ENCODE data around the gene LBP.
"Not testable (repeated sequence)": the region's sequence is repeated elsewhere in the genome, so short reads cannot be mapped to it uniquely, and the experiment has no call there.

Gene LBP

DNA sequence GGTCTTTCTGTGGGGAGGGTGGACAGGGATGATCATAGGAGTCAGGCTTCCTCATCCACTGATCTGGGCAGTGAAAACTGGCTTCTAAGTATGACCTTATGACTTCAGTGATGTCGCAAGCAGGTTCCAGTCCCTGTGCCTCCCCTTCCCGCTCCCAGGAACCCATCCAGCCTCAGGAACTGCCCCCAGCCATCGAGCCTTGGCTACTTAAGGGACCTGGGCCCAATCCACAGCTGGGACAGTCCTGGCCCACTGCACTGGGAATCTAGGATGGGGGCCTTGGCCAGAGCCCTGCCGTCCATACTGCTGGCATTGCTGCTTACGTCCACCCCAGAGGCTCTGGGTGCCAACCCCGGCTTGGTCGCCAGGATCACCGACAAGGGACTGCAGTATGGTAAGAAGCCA is at the start of gene LBP:
Gene LBP (plus strand): TSS at position 236 of the 405 bp plus-strand sequence. CDS start 35 bp downstream, at position 271.
- DNase-seq: no peak

DNA sequence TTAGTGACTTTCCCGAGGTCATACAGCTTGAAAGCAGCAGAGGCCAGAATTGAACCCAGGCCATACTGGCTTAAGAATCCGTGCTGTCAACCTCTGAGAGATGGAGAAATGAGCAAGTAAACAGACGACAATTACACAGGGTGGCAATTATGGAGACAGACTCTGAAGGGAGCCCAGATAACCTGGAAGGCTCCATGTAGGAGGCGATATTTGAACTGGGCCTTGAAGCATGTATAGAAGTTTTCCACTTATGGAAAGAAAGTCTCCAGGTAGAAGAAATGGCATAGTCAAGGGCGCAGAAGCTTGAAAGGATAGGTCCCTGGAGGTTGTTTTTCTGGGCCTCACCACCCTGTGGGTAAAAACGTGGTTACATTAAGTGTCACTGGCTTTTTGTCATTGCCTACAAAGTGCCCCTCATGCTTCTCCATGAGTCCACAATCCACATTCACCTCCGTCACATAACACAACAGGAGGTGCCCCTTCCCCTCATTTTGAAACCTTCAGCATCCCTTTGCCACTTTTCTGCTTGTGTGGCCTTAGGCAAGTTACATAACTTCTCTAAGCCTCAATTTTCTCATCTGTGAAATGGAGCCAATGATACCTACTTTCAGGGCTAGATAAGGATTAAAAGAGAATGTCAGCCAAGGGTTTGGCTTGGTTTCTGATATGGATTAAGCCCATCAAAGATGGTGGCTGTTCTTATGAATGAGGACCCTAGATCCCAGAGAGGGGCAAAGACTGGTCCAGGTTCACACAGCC is 48.2 kb upstream of the LBP start:
- no peak for DNase-seq

DNA sequence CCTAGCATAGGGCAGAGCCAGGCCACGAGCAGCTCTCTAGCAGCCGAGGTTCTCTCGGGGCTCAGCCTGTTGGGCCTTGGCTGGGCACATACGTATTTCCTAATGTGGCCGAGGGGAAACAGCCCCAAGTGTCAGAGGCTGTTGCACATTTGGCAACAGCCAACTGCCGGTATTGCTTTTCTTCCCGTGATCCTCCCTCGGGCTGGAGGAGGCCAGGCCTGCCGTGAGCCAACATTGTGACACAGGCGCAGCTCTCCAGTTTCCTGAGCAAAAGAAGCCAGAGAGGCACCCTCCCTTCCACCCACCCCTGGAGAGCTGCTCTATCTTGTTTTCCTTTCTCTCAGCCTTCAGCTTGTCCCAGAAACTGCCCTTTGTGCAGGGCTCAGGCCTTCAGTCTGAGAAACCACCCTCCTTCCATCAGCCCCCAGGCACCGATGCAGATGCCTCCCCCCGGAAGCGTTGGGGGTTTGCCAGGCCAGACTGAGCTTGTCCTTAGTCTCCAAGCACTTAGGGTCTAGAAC is 47.5 kb upstream of the LBP start:
- peak; percentile 81 to 86 (median 83) for DNase-seq

- no peak for DNase-seq
Observed at GRCh38 chr20:38299963-38300362, 46.3 kb upstream of the LBP start.

GRCh38 chr20:38300438-38300837 is 45.8 kb upstream of the LBP start:
- DNase-seq: no peak

DNA sequence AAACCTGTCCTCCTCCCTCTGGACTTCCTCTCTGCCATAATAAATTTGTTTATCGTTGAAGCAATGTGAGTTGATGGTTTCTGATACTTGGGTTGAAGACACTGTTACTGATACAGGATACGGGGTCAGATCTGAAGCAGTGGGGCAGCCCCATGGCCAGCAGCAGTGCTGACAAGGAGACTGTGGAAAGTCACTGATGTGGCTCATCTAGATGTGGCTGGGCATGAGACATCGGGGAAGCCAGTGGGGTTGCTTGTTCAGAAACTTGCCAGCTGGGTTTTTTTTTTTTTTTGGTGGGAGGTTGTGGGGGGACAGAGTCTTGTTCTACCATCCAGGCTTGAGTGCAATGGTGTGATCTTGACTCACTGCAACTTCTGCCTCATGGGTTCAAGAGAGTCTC is 45.0 kb upstream of the LBP start:
- DNase-seq: peak; percentile 50 to 72 (median 57)

DNA sequence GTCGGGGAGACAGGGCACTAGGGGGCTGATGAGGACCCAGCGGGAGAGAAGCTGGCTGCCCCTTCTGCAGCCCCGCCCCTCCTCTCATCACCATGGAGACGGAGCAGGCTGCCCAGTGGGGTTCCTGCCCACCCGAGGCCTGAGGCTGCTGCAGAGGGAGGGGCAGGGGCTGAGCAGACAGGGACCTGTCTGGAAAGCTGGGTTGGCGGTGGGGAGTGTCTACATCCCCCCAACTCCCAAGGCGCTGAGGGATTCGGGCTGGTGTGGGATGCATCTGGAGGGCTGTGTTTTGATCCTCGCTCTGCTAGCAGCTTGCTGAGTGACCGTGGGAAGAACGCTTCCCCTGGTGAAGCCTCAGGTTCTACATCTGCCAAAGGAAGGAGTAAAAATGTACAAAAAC is 43.5 kb upstream of the LBP start:
- DNase-seq: no peak

GRCh38 chr20:38303908-38304379 is 42.3 kb upstream of the LBP start, which contains the start of gene BPI:
Gene BPI, plus strand, starts transcription at chr20:38304156. Its CDS starts 68 bp downstream, at chr20:38304224.
- DNase-seq: peak; percentile 76 to 81 (median 77)

DNA sequence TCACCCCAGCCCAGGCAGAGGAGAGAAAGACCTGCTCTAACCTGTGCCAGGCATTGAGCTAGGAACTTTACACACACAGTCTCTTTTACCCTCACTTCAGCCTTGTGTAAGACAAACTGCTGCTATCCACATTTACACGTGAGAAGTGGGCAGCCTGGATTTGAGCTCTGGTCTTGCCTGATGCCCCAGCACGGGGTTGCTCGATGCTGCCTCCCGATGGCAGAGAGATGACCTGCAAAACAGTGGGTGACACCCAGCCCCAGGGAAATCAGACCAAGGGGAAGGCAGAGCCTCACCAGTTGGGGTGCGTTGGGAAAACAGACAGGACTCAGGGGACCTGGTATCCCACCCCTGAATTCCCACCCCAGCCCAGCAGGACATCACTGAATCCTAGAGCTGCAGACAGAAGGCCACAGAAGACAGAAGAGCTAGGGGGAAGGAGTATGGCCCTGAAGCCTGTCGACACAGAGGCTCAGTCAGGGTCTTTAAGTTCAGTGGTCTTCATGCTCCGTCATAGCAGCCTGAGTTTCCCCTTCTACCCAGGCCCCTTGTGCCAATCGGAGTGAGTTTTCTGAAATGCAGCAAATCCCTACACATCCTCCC is 41.3 kb upstream of the LBP start:
- DNase-seq: peak; percentile 72 to 82 (median 81)

- no peak for DNase-seq
Observed at GRCh38 chr20:38305541-38305940, 40.7 kb upstream of the LBP start.

GRCh38 chr20:38306379-38306778 is 39.9 kb upstream of the LBP start:
- peak in 2 of 3 donors; percentile 25 to 38 for DNase-seq

DNA sequence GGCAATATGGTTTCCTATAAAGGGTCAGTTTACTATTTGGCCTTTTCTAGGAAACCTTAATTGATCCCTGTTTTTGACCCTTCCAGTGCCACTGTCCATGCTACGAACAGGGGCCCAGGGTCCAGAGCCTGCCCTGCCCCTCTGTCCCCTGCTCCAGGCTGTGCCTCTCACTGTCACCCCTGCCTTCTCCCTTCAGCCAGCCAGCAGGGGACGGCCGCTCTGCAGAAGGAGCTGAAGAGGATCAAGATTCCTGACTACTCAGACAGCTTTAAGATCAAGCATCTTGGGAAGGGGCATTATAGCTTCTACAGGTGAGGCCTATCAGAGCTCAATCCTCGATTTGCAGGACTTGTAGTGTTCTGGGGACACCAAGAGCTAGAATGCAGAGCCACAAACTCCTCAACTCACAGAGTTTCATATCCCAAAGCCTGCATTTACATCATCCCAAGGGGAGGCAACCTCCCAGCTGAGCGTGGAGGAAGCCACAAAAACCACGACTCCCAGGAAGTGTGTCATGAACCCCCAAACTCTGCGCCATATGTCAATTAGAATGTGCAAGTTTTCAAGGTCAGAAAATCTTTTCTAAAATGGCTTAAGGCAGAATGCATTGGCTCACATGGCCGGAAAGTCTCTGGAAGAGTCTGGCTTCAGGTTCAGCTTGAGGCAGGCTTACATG is 38.8 kb upstream of the LBP start:
- DNase-seq: peak; percentile 73 to 78 (median 75)

DNA sequence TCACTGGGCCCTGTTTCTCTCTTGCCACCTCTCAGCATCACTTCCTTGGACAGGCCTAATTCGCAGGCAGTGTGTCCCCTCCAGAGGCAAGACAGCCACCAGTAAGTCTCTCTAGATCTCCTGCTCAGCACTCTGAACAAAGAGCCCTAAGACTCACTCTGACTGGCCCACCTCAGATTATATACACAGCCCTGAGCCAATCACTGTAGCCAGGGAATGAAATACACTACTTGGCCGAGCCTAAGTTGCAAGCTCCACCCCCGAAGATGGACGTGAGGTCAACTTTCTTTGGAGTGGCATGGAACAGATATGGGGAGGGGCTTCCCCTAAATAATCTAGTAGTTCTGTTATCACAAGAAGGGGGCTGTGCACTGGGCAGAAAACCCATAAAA is 38.2 kb upstream of the LBP start:
- no peak for DNase-seq

- DNase-seq: no peak
Observed at GRCh38 chr20:38308447-38308846, 37.8 kb upstream of the LBP start.

DNA sequence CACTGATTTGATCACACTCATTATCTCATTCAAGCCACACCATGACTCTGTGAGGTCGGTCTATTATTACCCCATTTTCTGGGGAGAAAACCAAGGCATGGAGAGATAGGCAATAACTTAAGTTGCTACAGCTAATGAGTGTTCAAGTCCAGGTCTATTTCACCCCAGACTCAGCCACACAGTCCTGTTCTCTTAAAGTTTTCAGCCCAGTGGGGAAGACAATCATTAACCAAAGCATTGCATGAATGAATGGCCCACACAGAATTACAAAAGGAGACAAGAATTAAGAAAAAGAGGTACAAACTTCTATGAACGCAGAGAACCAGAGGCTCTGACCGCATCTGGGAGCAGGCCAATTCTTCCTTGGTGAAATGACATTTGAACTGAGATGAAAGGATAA is 35.2 kb upstream of the LBP start:
- no peak for DNase-seq

DNA sequence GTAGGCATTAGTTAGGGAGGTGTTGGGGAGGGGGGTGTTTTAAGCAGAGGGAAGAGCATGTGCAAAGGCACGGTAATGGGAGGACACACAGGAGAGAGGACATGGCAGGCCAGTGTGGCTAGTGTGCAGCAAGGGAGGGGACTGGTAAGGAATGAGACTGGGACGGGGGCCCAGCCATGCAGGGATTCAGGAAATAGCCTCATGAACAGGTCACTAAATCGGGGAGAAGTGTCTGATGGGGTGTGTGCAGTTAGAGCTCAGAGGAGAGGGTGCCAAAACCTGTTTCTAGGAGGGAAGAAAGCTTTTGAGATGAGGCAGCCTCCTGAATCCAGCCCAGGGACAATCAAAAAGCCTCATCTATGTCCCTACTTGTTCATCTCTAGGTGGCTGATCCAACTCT is 34.8 kb upstream of the LBP start:
- no peak for DNase-seq

DNA sequence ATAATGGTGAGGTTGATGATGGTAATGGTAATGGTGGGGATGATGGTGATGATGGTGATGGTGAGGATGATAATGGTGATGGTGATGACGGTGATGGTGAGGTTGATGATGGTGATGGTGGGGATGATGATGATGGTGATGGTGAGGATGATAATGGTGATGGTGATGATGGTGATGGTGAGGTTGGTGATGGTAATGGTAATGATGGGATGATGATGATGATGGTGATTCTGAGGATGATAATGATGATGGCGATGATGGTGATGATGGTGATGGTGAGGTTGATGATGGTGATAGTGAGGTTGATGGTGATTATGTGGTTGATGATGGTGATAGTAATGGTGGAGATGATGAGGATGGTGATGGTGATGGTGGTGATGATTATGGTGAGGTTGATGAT is 32.6 kb upstream of the LBP start:
- no peak for DNase-seq

GRCh38 chr20:38314350-38314749 is 31.9 kb upstream of the LBP start:
- DNase-seq: not testable (repeated sequence)

- no peak for DNase-seq
Observed at GRCh38 chr20:38315290-38315966, 30.9 kb upstream of the LBP start.

- no peak for DNase-seq
Observed at GRCh38 chr20:38316341-38316740, 29.9 kb upstream of the LBP start.

- no peak for DNase-seq
Observed at GRCh38 chr20:38317422-38317821, 28.9 kb upstream of the LBP start.

GRCh38 chr20:38320221-38320620 is 26.1 kb upstream of the LBP start:
- peak in 1 of 3 donors; percentile 53 for DNase-seq
